Hepatocyte (in vitro differentiated cells): Measurements from ENCODE around the gene THSD4. TPM values are rescaled to one million over a fixed set of nuclear protein-coding genes. Genes with fewer than 3 reads are reported as not detected.
"Not testable (repeated sequence)": the region's sequence is repeated elsewhere in the genome, so short reads cannot be mapped to it uniquely, and the experiment has no call there.

Source experiments
- DNase-seq: peaks from one replicate; pipeline ENCODE4 v3.0.0-alpha.2; 2016; ENCODE audit warnings: low spot score
- H2AFZ ChIP-seq: fragments of 200-600 bp; sonication (generic); 2 replicates; pipeline ENCODE4 v1.6.0; 2016; ENCODE audit warnings: antibody characterized with exemption, mild to moderate bottlenecking
- H3K27ac ChIP-seq: fragments of 200-600 bp; sonication (generic); 2 replicates; pipeline ENCODE4 v1.5.1; 2016; ENCODE audit warnings: mild to moderate bottlenecking
- H3K27me3 ChIP-seq: fragments of 200-600 bp; sonication (generic); 2 replicates; pipeline ENCODE4 v1.6.1; 2016
- H3K36me3 ChIP-seq: fragments of 200-600 bp; sonication (generic); replicated peaks from 2 replicates; pipeline ENCODE4 v1.5.1; 2016; ENCODE audit warnings: low read depth; ENCODE audit not compliant: insufficient read depth
- H3K4me1 ChIP-seq: fragments of 200-600 bp; sonication (generic); 2 replicates; pipeline ENCODE4 v1.5.1; 2016; ENCODE audit warnings: mild to moderate bottlenecking, moderate library complexity; ENCODE audit not compliant: insufficient read depth
- H3K4me2 ChIP-seq: fragments of 200-600 bp; sonication (generic); 2 replicates; pipeline ENCODE4 v1.6.0; 2016
- H3K4me3 ChIP-seq: fragments of 200-600 bp; sonication (generic); 2 replicates; pipeline ENCODE4 v1.5.1; 2016; ENCODE audit warnings: mild to moderate bottlenecking
- H3K79me2 ChIP-seq: fragments of 200-600 bp; sonication (generic); 2 replicates; pipeline ENCODE4 v1.6.0; 2017; ENCODE audit warnings: mild to moderate bottlenecking
- H3K9me2 ChIP-seq: fragments of 200-600 bp; sonication (generic); replicated peaks from 2 replicates; pipeline ENCODE4 v1.6.0; 2017; ENCODE audit warnings: mild to moderate bottlenecking; ENCODE audit not compliant: insufficient read depth
- H3K9me3 ChIP-seq: fragments of 200-600 bp; sonication (generic); 2 replicates; pipeline ENCODE4 v1.5.1; 2016; ENCODE audit warnings: low read depth, mild to moderate bottlenecking
- H4K20me1 ChIP-seq: fragments of 200-600 bp; sonication (generic); 2 replicates; pipeline ENCODE4 v1.6.0; 2016; ENCODE audit warnings: mild to moderate bottlenecking; ENCODE audit not compliant: insufficient read depth, poor library complexity, severe bottlenecking
- EZH2 ChIP-seq: fragments of 200-600 bp; sonication (generic); IDR thresholded peaks from 2 replicates; pipeline ENCODE4 v1.6.1; 2016; ENCODE audit warnings: antibody characterized with exemption, mild to moderate bottlenecking, borderline replicate concordance
- EZH2phosphoT487 ChIP-seq: fragments of 200-600 bp; sonication (generic); IDR thresholded peaks from one replicate; pipeline ENCODE4 v1.6.1; 2018; ENCODE audit warnings: antibody characterized with exemption, mild to moderate bottlenecking, low read depth, moderate library complexity; ENCODE audit not compliant: unreplicated experiment, severe bottlenecking
- WGBS: methylation state at CpG from one replicate; pipeline ENCODE4 v1.1.6; 2016; ENCODE audit warnings: low lambda C conversion rate; ENCODE audit errors: missing lambda C conversion rate; 5-methylcytosine and 5-hydroxymethylcytosine counted together
- polyA plus RNA-seq: library from polyadenylated mRNA; unstranded; fragments of >200 nt; fragmentation: Nextera tagmentation; extraction: Ambion mirVana; gene quantifications from 2 replicates; pipeline ENCODE4 v1.2.1, GENCODE V29; 2016
- total RNA-seq: library from RNA; depleted of rRNA; stranded (reverse); fragments of >200 nt; gene quantifications from 2 replicates; pipeline ENCODE4 v1.2.3, GENCODE V29; 2014
- TF ChIP-seq, protein P1 (sequence below): fragments of 200-600 bp; sonication (generic); IDR thresholded peaks from 2 replicates; pipeline ENCODE4 v1.5.1; 2016; ENCODE audit warnings: antibody characterized with exemption, mild to moderate bottlenecking; ENCODE audit not compliant: poor library complexity

The THSD4 gene
- total and polyA plus RNA-seq, 2 experiments from 2014 or later, result 4.3 to 7.0 TPM

DNA sequence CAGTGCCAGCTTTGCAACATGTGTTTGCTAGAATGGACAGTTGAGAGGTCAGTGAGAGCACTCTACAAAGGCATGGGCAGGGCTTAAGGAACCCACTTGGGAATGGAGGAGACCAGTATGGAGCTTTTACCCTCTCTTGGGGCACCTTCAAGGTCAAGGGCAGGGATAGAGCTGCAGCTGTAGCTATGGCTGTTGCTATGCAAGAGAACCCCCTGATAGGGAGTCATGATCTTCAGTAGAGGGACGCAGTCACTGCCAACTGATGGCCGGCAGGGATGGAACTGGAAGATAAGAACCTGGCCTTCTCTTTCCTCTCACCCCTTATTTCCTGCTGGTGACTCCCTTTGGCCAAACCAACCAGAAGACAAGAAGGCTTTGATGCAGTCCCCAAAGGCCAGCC is 40.3 kb downstream of the THSD4 start:
- H3K27ac ChIP-seq, result no peak overlapping the region
- no peaks in the 10 kb centered on the region for H4K20me1 ChIP-seq
- H3K4me3 ChIP-seq, result no peak overlapping the region
- TF ChIP-seq, protein P1, sequence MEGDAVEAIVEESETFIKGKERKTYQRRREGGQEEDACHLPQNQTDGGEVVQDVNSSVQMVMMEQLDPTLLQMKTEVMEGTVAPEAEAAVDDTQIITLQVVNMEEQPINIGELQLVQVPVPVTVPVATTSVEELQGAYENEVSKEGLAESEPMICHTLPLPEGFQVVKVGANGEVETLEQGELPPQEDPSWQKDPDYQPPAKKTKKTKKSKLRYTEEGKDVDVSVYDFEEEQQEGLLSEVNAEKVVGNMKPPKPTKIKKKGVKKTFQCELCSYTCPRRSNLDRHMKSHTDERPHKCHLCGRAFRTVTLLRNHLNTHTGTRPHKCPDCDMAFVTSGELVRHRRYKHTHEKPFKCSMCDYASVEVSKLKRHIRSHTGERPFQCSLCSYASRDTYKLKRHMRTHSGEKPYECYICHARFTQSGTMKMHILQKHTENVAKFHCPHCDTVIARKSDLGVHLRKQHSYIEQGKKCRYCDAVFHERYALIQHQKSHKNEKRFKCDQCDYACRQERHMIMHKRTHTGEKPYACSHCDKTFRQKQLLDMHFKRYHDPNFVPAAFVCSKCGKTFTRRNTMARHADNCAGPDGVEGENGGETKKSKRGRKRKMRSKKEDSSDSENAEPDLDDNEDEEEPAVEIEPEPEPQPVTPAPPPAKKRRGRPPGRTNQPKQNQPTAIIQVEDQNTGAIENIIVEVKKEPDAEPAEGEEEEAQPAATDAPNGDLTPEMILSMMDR, result no peak
- TF ChIP-seq EZH2, result no peak
- 100% methylated on average over 2 of the region's 2 CpGs for WGBS
- no peaks in the 10 kb centered on the region for H3K36me3 ChIP-seq
- no peak overlapping the region for H3K4me2 ChIP-seq
- H3K9me3 ChIP-seq, result no peaks in the 10 kb centered on the region
- H2AFZ ChIP-seq, result no peak overlapping the region
- H3K4me1 ChIP-seq, result no peaks in the 10 kb centered on the region
- no peaks in the 10 kb centered on the region for H3K27me3 ChIP-seq
- H3K79me2 ChIP-seq, result no peaks in the 10 kb centered on the region
- no peaks in the 10 kb centered on the region for H3K9me2 ChIP-seq
- no peak for DNase-seq

DNA sequence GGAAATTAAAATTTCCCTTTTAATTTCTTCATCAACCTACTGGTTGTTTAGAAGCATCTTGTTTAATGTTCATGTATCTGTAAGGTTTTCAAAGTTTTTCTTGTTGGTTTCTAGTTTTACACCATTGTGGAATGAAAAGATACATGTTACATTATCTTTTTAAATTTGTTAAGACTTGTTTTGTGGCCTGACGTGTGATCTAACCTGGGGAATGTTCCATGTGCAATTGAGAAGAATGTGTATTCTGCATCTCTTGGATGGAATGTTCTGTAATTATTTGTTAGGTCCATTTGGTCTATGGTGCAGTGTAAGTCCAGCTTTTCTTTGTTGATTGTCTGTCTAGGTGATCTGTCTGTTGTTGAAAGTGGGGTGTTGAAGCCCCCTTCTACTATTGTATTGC is 45.7 kb downstream of the THSD4 start:
- H3K4me3 ChIP-seq, result no peak overlapping the region
- WGBS, result 95% methylated on average over 1 of the region's 1 CpG
- TF ChIP-seq EZH2, result no peak
- TF ChIP-seq, protein P1, result no peak
- TF ChIP-seq EZH2phosphoT487, result no peak

DNA sequence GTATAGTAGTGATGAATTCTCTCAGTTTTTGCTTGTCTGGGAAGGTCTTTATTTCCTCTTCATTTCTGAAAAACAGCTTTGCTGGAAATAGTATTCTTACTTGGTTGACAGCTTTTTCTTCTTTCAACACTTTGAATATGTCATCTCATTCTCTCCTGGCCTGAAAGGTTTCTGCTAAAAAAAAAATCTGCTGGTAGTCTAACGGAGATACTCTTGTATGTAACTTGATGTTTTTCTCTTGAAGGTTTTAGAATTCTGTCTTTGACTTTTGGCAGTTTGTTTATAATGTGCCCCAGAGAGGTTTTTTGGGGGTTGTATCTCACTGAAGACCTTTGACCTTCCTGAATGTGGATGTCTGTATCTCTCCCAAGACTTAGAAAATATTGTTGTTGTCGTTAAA is 47.0 kb downstream of the THSD4 start:
- Histone ChIP-seq H3K4me2 (no peak overlapping the region), H3K9me3 (peaks cover 8% of the 10 kb centered on the region), H3K27ac (no peak overlapping the region), H3K4me1 (no peaks in the 10 kb centered on the region), H3K36me3 (no peaks in the 10 kb centered on the region), H2AFZ (no peak overlapping the region), H3K9me2 (no peaks in the 10 kb centered on the region), H4K20me1 (no peaks in the 10 kb centered on the region), H3K79me2 (no peaks in the 10 kb centered on the region), H3K4me3 (no peak overlapping the region), H3K27me3 (no peaks in the 10 kb centered on the region)
- no peak for DNase-seq
- WGBS, result 91% methylated on average over 2 of the region's 2 CpGs
- no peak for TF ChIP-seq EZH2
- no peak for TF ChIP-seq EZH2phosphoT487
- TF ChIP-seq, protein P1, result no peak

More for the DNA sequence above, 45.7 kb downstream of the THSD4 start:
- Histone ChIP-seq H4K20me1 (no peaks in the 10 kb centered on the region), H2AFZ (no peak overlapping the region), H3K9me2 (no peaks in the 10 kb centered on the region), H3K4me2 (no peak overlapping the region), H3K9me3 (peaks cover 8% of the 10 kb centered on the region), H3K36me3 (no peaks in the 10 kb centered on the region), H3K27ac (no peak overlapping the region), H3K4me1 (no peaks in the 10 kb centered on the region), H3K79me2 (no peaks in the 10 kb centered on the region), H3K27me3 (no peaks in the 10 kb centered on the region)
- DNase-seq, result no peak

DNA sequence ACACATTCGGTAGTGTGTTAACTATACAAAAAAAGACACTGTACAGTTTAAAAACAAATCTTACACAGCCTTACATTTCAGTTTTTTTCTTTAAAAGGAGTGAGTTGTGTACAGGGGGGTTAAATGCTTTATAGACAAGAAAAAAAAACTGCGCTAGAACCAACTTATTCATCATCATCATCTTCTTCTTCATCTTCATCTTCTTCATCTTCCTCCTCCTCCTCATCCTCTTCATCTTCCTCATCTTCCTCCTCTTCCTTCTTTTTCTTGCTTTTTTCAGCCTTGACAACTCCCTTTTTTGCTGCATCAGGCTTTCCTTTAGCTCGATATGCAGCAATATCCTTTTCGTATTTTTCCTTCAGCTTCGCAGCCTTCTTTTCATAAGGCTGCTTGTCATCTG is 49.3 kb downstream of the THSD4 start:
- H3K4me3 ChIP-seq, H3K79me2 ChIP-seq, H3K27ac ChIP-seq, DNase-seq, H3K36me3 ChIP-seq, H3K9me2 ChIP-seq, H3K4me1 ChIP-seq, H4K20me1 ChIP-seq, H3K4me2 ChIP-seq, H3K9me3 ChIP-seq, H2AFZ ChIP-seq, H3K27me3 ChIP-seq: not testable (repeated sequence)
- WGBS, result 67% methylated on average over 2 of the region's 5 CpGs
